Measurements from ENCODE around the gene NEK8.

GRCh38 chr17:28783161-28783560, 54.6 kb downstream of the NEK8 start:
- TF ChIP-seq YY1 (IDR thresholded peaks at IDR 0.05; ENCODE audit: insufficient read depth, insufficient read length) (no peak), ZNF274 (IDR thresholded peaks at IDR 0.05; ENCODE audit: low read depth, low read length) (no peak)

All from NT2/D1 (cell line).